ENCODE data around the gene ZFHX3. TPM values are rescaled to one million over a fixed set of nuclear protein-coding genes. Genes with fewer than 3 reads are reported as not detected.

ZFHX3 gene
- total and polyA plus RNA-seq, 2 of the 8 experiments (the other 6 are each of a cell fraction or from before 2014, with no cell fraction given): 0.08 to 0.99 TPM

DNA sequence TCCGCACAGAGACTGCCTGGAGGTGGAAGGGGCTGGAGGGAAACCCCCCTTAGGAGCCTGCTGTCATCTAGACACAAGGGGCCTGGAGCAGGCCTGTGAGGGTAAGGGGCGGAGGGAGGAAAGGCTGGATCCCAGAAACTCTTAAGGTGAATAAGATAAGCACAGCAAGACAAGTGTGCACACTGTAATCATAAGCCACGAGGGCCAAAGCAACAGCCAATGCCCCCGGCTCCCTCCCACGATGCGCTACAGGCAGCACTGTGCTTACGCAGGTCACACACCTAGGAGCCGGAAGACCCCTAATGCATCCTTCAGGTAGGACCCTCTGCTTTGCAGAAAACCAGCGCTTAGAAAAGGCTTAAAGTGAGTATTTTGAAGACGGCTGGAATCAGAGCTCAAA, 24.6 kb downstream of the ZFHX3 start:
- H3K79me2 ChIP-seq (ENCODE audit: control insufficient read depth in 1 of 2, insufficient read depth in 2 of 2, low read length in 2 of 2): no peaks in the 10 kb centered on the region
- H4K20me1 ChIP-seq (replicated peaks in 1 of 2; ENCODE audit: control insufficient read depth in 1 of 2, insufficient read depth in 2 of 2, low read length in 2 of 2): peaks cover 7 to 17% of the 10 kb centered on the region in 2 experiments
- TF ChIP-seq, protein P1, sequence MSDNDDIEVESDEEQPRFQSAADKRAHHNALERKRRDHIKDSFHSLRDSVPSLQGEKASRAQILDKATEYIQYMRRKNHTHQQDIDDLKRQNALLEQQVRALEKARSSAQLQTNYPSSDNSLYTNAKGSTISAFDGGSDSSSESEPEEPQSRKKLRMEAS (IDR thresholded peaks at IDR 0.05): no peak
- TF ChIP-seq CHD2 (IDR thresholded peaks at IDR 0.05; ENCODE audit: low read length) (no peak), HDAC6 (IDR thresholded peaks at IDR 0.05; ENCODE audit: low read depth, low read length) (no peak), KDM4A (IDR thresholded peaks at IDR 0.05; ENCODE audit: low read depth, low read length, severe bottlenecking) (no peak), GABPA (IDR thresholded peaks at IDR 0.05; ENCODE audit: borderline replicate concordance, insufficient read depth, low read length) (no peak)
- TF ChIP-seq, protein P2, sequence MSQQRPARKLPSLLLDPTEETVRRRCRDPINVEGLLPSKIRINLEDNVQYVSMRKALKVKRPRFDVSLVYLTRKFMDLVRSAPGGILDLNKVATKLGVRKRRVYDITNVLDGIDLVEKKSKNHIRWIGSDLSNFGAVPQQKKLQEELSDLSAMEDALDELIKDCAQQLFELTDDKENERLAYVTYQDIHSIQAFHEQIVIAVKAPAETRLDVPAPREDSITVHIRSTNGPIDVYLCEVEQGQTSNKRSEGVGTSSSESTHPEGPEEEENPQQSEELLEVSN (IDR thresholded peaks at IDR 0.05): no peak

More for the DNA sequence above, 24.6 kb downstream of the ZFHX3 start:
- Histone ChIP-seq H4K8ac (ENCODE audit: extremely low read depth, insufficient read depth, low read length) (no peak overlapping the region), H2BK15ac (ENCODE audit: low read length) (no peak overlapping the region), H3K14ac (ENCODE audit: insufficient read length) (no peak overlapping the region), H3K9me3 (ENCODE audit: insufficient read depth in 2 of 2, low read depth in 1 of 2, low read length in 1 of 2) (no peaks in the 10 kb centered on the region), H2BK12ac (ENCODE audit: low read depth, low read length) (no peak overlapping the region), H3K4me2 (ENCODE audit: insufficient read depth in 1 of 2, low read depth in 2 of 2, low read length in 2 of 2) (no peak overlapping the region), H3K23me2 (ENCODE audit: low read depth, low read length) (no peaks in the 10 kb centered on the region), H3K18ac (ENCODE audit: extremely low read depth, low read length) (no peak overlapping the region), H3K9ac (replicated peaks in 1 of 4; ENCODE audit: extremely low read depth in 1 of 4, low read depth in 3 of 4, low read length in 3 of 4) (no peak overlapping the region), H3K27ac (ENCODE audit: low read depth, low read length) (no peak overlapping the region), H2AK5ac (ENCODE audit: low read depth, low read length) (no peak overlapping the region), H3K4me1 (replicated peaks in 1 of 4; ENCODE audit: control insufficient read depth in 3 of 4, insufficient read depth in 4 of 4, low read length in 3 of 4) (no peaks in the 10 kb centered on the region; a peak in 1 of 7 replicates), H3K4me3 (ENCODE audit: extremely low read depth in 1 of 4, insufficient read depth in 2 of 4, low read depth in 3 of 4, low read length in 4 of 4) (no peak overlapping the region), H4K91ac (replicated peaks; ENCODE audit: insufficient read length, low read length) (no peak overlapping the region), H2BK120ac (replicated peaks; ENCODE audit: low read depth, low read length) (no peak overlapping the region), H4K5ac (ENCODE audit: insufficient read length, low read depth, low read length) (no peak overlapping the region), H3K27me3 (replicated peaks in 1 of 4; ENCODE audit: control insufficient read depth in 3 of 4, extremely low read depth in 1 of 4, insufficient read depth in 3 of 4, low read length in 3 of 4) (peaks cover 14 to 56% (median 40%) of the 10 kb centered on the region in 4 experiments), H2BK5ac (ENCODE audit: low read depth, low read length) (no peak overlapping the region), H3K79me1 (ENCODE audit: low read depth, low read length) (no peaks in the 10 kb centered on the region), H3K23ac (ENCODE audit: insufficient read length) (no peak overlapping the region), H2AFZ (ENCODE audit: low read length) (no peak overlapping the region), H3K4ac (replicated peaks; ENCODE audit: insufficient read length, low read depth, low read length) (no peak overlapping the region), H3K56ac (replicated peaks; ENCODE audit: insufficient read length, low read depth, low read length) (no peak overlapping the region), H3K36me3 (ENCODE audit: control insufficient read depth in 2 of 4, insufficient read depth in 4 of 4, low read length in 3 of 4) (no peaks in the 10 kb centered on the region), H2BK20ac (ENCODE audit: low read length) (no peak overlapping the region)
- ChIA-PET CTCF (ENCODE audit: partially characterized antibody) (interaction anchor here (0.6 to 6.1 kb wide), 8 partner anchors 8 to 189 kb away, joined by 3 to 38 read pairs (median 3); no protein-coding TSS in a partner anchor), POLR2A (ENCODE audit: partially characterized antibody) (interaction anchor here (1.0 to 1.1 kb wide), 2 partner anchors 14 to 32 kb away, joined by 3 read pairs; no protein-coding TSS in a partner anchor)
- FAIRE-seq: no peak
- 87% methylated on average over 10 of the region's 10 CpGs; no CpG with 5 or more reads in 1 of the 2 experiments for WGBS, 2 experiments (ENCODE audit: extremely low coverage in 1 of 2, insufficient coverage in 1 of 2, insufficient read length in 1 of 2, insufficient replicate concordance in 2 of 2, low coverage in 1 of 2, low lambda C conversion rate in 2 of 2, missing lambda C conversion rate in 1 of 2)
- no peak for DNase-seq (ENCODE audit: low read depth in 1 of 2, low spot score in 2 of 2)
